SH-SY5Y (cell line): ENCODE measurements around the gene POGLUT2.

Source experiments
- GATA2 ChIP-seq: IDR thresholded peaks from 2 replicates; pipeline ENCODE4 v1.6.1; 2011; ENCODE audit warnings: mild to moderate bottlenecking, low read depth, low read length
- GATA3 ChIP-seq: IDR thresholded peaks from 2 replicates; pipeline ENCODE4 v1.6.1; 2011; ENCODE audit warnings: low read depth, mild to moderate bottlenecking, low read length, moderate library complexity

Gene POGLUT2

DNA sequence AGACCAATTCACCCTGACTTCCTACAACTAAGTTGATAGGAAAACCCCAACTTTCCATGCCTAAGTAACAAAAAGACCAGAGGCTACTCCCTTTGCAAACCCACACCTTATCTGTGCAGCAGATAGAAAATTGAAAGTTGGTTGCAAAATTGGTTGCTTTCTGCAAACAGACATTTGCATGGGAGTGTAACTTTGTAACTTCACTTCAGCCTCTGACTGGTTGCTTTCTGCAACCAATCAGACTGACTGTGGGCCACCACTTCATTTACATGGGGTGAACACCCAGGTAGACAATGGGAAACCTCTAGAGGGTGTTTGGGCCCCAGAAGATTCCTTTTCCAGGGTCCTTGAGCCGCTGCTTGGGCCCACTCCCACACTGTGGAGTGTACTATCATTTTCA lies 35.0 kb downstream of the POGLUT2 start:
- TF ChIP-seq GATA3: no peak
- TF ChIP-seq GATA2: no peak

DNA sequence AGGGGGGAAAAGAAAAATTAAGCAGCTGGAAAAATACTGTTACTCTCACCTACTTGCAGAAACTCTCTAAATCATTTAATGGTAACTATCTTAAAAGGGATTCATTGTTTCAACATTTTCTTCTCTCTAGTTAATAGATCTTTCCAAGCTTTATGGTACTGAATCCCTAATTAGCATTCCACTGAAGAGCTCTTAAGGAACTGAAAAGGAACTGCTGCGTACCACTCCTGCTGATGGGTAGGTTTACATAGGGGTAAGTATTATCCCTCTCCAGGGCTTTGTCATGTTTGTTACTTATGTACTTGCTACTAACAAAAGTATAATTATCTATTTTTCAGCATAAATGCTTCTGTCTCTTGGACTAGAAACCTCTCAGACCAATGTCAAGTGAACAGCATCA lies 37.7 kb downstream of the POGLUT2 start:
- TF ChIP-seq GATA3 (no peak), GATA2 (no peak)

GRCh38 chr13:102758842-102759241 lies 39.9 kb downstream of the POGLUT2 start:
- TF ChIP-seq GATA2: no peak
- TF ChIP-seq GATA3: no peak

DNA sequence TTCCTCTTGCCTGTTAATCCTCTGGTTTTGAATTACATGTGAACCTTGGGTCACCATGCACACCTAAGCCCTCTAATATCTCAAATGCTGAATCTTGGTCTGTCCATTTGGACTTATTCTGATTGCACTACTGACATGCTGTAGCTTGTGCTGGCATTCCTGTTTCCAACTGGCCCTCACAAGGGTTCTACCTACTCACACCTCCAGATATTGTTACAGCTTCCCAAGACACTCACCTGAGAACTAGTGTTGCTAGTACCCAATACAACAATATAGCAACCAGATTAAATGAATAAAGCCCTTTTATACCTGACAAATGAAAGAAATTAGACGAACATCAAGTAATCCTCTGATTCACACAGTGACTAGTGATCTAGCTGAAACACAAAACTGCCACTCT lies 41.8 kb downstream of the POGLUT2 start:
- TF ChIP-seq GATA3 (no peak), GATA2 (no peak)

GRCh38 chr13:102751886-102752285 lies 46.9 kb downstream of the POGLUT2 start:
- TF ChIP-seq GATA2: no peak
- no peak for TF ChIP-seq GATA3

DNA sequence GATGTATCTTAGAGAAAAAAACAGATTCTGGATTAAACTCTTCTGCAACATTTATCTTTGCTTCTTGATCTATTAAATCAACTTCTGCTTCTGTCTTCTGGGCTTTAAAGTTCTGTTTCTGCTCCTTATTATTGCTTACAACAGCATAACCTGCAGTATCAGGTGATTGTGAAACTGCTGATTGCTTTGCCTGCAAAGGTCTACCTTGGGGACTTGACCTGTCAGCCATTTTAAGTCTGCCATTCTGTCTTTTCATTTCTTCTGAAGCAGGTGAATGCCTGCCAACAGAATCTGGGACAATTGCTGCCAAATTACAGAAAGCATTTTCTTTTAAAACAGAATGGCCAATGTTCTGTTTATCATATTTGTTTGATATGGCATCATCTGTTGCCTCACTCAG lies 56.3 kb downstream of the POGLUT2 start:
- no peak for TF ChIP-seq GATA3
- no peak for TF ChIP-seq GATA2

- TF ChIP-seq GATA3 (no peak), GATA2 (no peak)
Observed at GRCh38 chr13:102742101-102742500, 56.7 kb downstream of the POGLUT2 start.
